ENCODE data around the gene PFKM.

Gene PFKM

DNA sequence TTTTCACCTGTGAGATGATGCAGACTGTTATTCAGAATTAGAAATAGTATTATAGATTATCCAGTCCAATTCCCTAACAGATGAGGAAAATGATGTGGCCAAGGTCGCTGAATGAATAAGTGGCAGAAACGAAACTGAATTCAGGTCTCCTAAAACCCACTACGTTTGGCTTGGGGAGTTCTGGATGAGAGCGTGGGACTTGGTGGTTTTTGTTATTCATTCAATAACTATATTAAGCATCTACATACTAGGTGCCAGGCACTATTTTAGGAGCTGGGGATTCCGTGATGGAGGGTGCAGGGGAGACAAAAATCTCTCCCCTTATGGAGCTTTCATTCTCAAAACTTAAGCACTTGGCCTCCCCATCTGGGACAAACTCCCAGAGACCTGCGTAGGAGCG is 63.5 kb downstream of the PFKM start:
- peak overlapping the region; percentile 29 for H3K4me3 ChIP-seq (ENCODE audit: severe bottlenecking)
- ATAC-seq (ENCODE audit: low read depth) (no peak), DNase-seq (ENCODE audit: low spot score) (no peak)
- no peaks in the 10 kb centered on the region for H3K9me3 ChIP-seq (ENCODE audit: severe bottlenecking)
- H3K27me3 ChIP-seq (ENCODE audit: insufficient read depth, poor library complexity, severe bottlenecking), result peaks cover 50% of the 10 kb centered on the region
- TF ChIP-seq CTCF (IDR thresholded peaks at IDR 0.05; ENCODE audit: poor library complexity, severe bottlenecking), result no peak
- H3K36me3 ChIP-seq (ENCODE audit: low read depth), result no peaks in the 10 kb centered on the region
- no peak overlapping the region for H3K27ac ChIP-seq (ENCODE audit: poor library complexity, severe bottlenecking)
- H3K4me1 ChIP-seq (ENCODE audit: insufficient read depth, poor library complexity, severe bottlenecking), result no peaks in the 10 kb centered on the region

DNA sequence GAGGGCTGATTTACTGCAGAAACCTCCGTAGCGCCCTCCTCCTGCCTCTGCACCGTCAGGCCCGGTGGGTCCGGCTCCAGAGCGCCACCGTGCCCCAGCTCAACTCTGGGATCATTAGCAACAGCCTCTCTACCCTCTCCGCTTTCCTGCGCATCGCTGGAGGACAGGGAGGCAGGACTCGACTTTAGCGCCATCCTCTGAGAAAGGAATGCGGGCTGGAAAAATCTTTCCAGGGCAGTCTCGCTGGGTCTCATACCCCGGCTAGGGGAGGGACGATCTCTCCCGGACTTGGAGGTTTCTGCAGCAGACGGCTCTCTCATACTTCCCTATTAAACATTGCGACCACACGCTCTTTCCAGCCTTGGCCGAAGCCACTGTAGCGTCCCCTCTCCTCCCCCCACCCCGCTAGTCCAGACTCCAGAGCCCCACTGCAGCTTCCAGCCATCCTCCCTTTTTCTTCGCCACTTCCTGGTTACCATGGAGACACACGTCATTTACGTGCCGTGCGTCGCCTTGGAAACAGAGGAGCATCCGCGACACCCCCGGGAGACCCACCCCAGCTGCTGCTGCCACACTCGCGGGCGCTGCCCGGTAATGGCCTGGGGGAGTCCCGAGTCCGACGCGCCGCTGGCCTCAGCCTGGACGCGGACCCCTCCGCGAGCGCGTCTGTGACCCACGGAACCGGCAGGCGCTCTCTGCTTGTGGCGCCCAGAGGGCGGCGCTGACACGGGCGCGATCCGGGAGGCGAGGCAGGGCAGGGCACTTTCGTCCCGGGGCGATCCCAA is 64.1 kb downstream of the PFKM start, which contains the start of gene CCDC184:
TSS of gene CCDC184 (plus strand) at position 554 of the 785 bp plus-strand sequence. CDS start 479 bp downstream, outside the sequence.
- H3K9me3 ChIP-seq (ENCODE audit: severe bottlenecking), result no peaks in the 10 kb centered on the region
- peaks cover 48% of the 10 kb centered on the region for H3K27me3 ChIP-seq (ENCODE audit: insufficient read depth, poor library complexity, severe bottlenecking)
- peak; percentile 42 for ATAC-seq (ENCODE audit: low read depth)
- H3K36me3 ChIP-seq (ENCODE audit: low read depth), result no peaks in the 10 kb centered on the region
- DNase-seq (ENCODE audit: low spot score), result no peak
- no peaks in the 10 kb centered on the region for H3K4me1 ChIP-seq (ENCODE audit: insufficient read depth, poor library complexity, severe bottlenecking)
- H3K4me3 ChIP-seq (ENCODE audit: severe bottlenecking), result peak within 1 kb of the TSS; percentile 29
- H3K27ac ChIP-seq (ENCODE audit: poor library complexity, severe bottlenecking), result no peak within 1 kb of the TSS
- TF ChIP-seq CTCF (IDR thresholded peaks at IDR 0.05; ENCODE audit: poor library complexity, severe bottlenecking), result peak; percentile 32

GRCh38 chr12:48183876-48184548 is 64.8 kb downstream of the PFKM start:
- H3K36me3 ChIP-seq (ENCODE audit: low read depth), result no peaks in the 10 kb centered on the region
- peak; percentile 4 for TF ChIP-seq CTCF (IDR thresholded peaks at IDR 0.05; ENCODE audit: poor library complexity, severe bottlenecking)
- ATAC-seq (ENCODE audit: low read depth) (no peak), DNase-seq (ENCODE audit: low spot score) (no peak)
- H3K4me1 ChIP-seq (ENCODE audit: insufficient read depth, poor library complexity, severe bottlenecking), result no peaks in the 10 kb centered on the region
- peaks cover 45% of the 10 kb centered on the region for H3K27me3 ChIP-seq (ENCODE audit: insufficient read depth, poor library complexity, severe bottlenecking)
- H3K9me3 ChIP-seq (ENCODE audit: severe bottlenecking), result no peaks in the 10 kb centered on the region
- no peak overlapping the region for H3K27ac ChIP-seq (ENCODE audit: poor library complexity, severe bottlenecking)
- H3K4me3 ChIP-seq (ENCODE audit: severe bottlenecking), result peak overlapping the region; percentile 29

DNA sequence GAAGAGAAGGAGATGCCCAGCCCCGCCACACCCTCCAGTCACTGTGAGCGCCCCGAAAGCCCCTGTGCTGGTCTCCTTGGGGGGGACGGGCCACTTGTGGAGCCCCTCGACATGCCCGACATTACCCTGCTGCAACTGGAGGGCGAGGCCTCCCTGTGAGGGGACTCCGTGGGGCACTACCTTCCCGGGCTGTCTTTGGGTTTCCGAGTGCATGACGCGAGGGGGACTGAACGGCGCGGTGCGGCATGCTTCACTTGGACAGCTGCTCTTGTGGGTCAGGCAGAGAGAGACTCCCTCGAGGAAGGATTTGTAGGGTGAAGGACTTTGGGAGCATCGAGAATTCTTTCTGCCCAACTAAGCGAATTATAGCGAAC is 65.4 kb downstream of the PFKM start:
- Histone ChIP-seq H3K4me3 (ENCODE audit: severe bottlenecking) (no peak overlapping the region), H3K27me3 (ENCODE audit: insufficient read depth, poor library complexity, severe bottlenecking) (peaks cover 45% of the 10 kb centered on the region), H3K9me3 (ENCODE audit: severe bottlenecking) (no peaks in the 10 kb centered on the region), H3K4me1 (ENCODE audit: insufficient read depth, poor library complexity, severe bottlenecking) (no peaks in the 10 kb centered on the region), H3K36me3 (ENCODE audit: low read depth) (no peaks in the 10 kb centered on the region), H3K27ac (ENCODE audit: poor library complexity, severe bottlenecking) (no peak overlapping the region)
- no peak for TF ChIP-seq CTCF (IDR thresholded peaks at IDR 0.05; ENCODE audit: poor library complexity, severe bottlenecking)
- DNase-seq (ENCODE audit: low spot score), result no peak
- ATAC-seq (ENCODE audit: low read depth), result no peak

All from RWPE2 (cell line).